ENCODE data around the gene ASCC3.

The ASCC3 gene

DNA sequence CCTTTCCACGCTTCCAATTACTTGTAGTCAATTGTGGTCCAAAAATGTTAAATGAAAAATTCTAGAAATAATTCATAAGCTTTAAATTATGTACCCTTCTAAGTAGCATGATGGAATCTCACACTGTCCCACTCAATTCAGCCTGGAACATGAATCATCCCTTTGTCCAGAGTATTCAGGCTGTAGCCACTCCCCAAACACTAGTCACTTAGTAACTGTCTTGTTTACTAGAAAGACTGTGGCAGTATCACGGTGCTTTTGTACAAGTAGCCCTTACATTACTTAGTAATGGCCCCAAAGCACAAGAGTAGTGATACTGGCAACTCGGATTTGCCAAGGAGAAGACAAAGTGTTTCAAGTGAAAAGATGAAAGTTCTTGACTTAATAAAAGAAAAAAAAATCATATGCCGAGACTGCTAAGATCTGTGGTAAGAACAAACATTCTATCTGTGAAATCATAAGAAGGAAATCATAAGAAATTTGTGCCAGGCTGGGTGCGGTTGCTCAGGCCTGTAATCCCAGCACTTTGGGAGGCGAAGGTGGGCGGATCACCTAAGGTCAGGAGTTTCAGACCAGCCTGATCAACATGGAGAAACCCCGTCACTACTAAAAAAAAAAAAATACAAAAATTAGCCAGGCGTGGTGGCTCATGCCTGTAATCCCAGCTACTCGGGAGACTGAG, 247.9 kb downstream of the ASCC3 start:
- DNase-seq: no peak

DNA sequence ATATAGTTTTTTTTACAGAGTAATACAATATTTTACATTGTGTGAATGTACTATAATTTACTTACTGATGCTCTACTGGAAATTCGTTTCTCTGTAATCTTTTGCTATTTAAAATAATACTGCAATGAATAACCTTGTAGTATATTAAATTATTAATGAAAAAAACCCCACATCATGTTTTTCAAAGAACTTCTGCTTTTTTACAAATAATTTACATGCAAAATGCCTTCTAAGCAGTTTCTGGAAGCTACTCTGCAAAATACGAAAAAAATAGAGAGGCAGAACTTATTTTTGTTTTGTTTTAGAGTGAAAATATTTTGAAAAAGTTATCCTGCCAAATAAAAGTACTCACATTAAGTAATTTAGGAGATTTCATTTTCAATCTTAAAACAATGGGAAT, 250.6 kb downstream of the ASCC3 start:
- DNase-seq: no peak

DNA sequence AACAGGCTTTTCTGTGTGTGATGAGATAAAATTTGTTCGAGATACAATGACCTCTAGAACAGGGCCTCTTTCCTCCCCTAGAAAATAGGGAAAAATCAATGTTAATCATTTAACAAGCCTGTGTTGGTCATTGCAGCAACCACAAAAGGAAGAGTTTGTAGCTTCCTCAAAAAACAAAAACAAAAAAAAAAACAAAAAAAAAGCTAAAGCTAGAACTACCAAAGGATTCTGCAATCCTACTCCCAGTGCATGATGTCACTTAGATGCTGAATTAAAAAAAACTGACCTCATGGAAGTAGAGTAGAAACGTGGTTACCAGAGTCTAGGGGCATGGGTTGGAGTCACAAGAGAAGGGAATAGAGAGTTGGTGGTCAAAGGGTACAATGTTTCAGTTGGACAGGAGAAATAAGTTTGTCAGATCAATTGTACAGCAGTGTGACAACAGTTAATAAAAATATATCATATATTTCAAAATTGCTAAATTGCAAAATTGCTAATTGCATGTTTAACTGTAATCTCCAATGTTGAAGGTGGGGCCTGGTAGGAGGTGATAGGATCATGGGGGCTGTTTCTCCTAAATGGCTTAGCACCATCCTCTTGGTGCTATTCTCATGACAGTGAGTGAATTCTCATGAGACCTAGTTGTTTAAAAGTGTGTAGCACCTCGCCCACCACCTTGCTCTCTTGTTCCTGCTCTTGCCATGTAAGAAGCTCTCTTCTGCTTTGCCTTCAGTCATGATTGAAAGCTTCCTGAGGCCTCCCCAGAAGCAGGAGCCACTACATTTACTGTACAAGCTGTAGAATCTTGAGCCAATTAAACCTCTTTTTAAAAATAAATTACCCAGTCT, 253.0 kb downstream of the ASCC3 start:
- no peak for DNase-seq

DNA sequence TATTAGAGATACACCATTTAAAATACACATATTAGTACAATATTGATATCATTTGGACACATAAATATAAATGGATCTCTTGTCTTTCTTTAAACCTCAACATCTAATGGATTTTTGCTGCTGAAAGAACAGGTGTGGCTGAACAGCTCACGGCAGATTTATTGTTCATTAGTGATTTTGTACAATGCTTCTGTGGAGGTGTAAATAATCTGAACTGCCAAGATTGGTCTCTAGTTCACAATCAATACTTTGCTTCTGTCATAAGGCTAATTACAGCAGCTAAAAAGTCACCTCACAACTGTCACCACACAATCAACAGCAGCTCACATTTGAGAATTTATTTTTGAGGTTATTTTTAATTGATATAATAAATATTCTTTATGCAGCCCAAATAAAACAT, 254.4 kb downstream of the ASCC3 start:
- DNase-seq: no peak

DNA sequence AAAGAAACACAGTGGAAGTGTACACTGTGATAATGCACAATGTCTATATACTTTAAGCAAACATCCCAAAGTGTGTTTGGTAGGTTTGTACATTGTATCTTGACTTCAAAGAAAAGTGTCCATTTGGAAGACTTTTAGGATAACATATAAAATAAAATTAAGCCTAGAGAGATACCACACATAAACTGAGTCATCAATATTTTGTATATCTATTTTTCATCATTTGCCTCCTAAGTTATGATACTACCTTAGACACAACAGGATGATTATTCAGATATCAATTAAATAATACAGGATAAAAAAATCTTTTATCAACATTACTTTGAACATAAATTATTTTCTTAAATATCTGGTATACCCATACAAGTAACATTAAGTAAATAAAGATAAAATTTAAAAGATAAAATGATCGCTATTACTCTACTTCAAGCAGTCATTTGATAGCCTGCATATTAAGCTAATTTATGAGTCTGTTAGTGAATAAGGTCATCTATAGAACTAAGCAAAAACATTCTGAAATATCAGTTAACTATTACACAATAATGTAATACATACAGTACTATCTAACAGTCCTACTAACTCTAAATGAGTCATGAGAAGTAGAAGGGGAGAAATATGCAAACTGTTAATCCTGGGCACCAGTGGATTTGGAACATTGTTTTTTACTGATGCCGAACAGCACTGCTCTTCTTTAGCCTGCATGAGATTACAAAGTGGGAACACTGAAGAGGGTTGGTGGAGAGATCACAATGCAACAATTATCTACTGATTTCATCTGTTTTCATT, 258.0 kb downstream of the ASCC3 start:
- DNase-seq: no peak

DNA sequence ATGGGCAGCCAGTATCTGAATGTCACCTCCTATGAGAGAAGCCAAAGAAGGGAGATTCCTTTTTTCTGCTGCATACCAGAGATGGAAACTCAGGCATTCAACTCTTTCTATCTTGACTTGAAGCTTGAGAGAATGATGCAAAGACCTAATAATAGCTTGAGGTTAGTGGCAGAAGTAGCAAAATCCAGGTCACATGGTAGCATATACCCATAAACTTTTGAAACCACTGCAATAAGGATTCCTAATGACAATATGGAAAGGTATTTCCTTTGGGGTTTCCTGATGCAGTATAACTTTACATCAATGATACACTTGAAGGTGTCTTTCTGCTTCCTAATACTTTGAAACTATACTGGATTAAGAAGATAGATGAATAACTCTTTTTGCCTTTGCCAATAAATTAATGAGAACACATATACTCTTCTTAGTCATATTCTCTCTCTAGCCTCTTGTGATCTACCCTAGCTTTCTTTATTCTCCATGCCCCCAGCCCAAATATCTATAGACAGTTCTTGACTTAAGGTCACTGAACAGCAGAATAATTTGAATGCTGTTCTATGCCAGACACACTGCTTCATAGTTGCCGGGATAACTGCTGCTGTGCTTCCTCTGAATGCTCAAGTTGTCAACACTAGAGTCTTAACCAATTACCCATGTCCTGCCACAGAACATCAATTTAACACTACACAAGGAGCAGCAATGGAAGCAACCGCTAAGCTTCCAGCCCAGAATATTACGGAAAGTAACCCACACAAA, 260.9 kb downstream of the ASCC3 start:
- DNase-seq: no peak

DNA sequence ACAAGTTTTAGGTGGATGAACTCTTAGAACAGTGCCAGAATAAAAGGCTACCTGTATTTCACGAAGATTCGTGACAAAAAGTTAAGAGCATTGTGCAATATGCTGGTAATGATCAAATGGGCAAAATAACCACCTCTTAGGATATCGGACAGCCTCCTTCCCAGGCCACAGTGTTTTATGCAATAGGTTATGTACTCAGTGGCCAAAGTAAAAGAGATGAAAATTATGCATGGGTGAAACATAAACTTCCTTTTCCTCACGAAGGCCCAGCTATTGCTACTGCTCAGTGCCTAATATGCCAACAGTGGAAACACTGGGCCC, 262.8 kb downstream of the ASCC3 start:
- DNase-seq: no peak

DNA sequence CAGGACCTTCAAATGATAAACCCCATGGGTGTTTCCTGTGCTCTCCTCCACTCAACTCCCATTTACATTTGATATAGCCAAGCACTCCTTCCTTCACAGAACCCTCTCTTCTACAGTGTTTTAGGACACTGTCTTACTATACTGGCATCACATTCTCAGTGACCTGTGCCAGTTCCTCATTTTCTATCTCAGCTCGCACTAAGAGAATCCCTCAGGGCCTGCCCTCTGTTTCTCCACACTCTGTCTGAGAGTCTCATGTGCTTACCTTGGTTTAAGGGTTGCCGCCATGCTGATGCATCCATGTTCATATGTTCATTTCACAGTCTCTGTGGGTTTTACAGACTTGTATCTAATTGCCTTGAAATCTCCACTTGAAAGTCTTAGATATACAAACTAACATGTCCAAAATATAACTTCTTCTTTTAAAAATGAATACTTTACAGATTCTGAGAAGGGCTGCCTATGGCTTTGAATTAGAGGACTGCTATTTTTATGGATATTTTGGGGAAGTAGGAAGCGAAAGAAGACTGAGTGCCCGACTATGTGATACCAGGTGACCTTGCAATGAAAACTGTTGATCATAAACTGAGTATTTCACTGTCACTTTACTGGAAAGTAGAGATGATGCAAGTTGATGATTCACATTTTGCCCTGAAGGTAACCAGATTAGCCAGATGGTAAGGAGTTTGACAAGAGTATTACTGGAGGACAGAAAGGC, 263.3 kb downstream of the ASCC3 start:
- DNase-seq: no peak

DNA sequence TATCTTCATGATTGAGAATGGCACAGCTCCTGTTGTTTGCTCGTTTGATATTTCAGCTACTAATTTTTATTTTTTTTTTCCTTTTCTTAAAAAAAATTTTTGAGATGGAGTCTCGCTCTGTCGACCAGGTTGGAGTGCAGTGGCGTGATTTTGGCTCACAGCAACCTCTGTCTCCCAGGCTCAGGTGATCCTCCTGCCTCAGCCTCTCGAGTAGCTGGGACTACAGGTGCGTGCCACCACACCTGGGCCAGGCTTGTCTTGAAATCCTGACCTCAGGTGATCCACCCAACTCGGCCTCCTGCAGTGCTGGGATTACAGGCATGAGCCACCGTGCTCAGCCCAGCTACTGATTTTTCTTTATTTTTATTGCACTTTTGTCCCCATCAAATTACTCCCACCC, 266.2 kb downstream of the ASCC3 start:
- no peak for DNase-seq

DNA sequence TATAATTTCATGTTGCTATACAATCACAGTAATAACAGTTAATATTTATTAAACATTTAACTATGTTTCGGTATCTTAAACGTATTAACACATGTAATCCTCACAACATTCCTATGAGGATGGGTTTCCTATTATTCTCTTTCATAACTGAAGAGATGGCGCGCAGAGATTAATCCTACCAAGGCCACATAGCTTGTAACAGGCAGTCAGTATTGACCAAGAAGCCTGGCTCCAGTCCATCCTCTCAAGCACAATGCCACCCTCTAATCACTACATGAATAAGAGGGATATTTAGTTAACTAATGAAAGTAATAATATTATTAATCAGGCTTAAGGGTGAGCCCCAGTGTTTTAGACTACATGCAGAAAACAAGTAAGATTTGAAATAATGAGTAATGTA, 266.7 kb downstream of the ASCC3 start:
- no peak for DNase-seq

DNA sequence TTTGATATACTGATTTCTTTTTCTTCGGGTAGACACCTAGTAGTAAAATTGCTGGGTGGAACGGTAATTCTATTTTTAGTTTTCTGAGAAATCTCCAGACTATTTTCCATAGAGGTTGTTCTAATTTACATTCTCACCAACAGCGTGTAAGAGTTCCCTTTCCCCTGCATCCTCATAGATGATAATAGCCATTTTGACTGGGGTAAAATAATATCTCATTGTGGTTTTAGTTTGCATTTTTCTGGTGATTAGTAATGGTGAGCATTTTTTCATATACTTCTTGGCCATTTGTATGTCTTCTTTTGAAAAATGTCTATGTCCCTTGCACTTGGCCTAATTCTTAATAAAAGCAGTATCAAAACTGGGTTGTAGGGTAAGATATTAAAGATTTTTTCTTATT, 267.5 kb downstream of the ASCC3 start:
- DNase-seq: no peak

DNA sequence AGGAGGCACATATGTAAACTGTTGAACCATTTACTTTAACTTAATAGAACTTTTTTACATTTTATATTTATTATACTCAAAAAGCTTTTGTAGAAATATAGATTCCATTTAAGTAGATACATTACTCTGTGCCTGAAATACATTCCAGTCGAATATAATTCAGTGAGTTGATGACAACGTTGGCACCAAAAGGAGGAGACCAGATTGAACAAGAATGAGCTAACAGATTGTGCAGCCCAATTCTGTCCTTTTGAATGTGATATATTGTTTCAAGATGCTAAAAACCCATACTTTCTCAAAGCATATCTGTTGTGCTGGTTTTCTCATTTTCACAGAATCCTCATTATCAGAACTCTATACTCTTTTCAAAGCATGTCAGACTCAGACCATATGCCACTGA, 269.0 kb downstream of the ASCC3 start:
- no peak for DNase-seq

DNA sequence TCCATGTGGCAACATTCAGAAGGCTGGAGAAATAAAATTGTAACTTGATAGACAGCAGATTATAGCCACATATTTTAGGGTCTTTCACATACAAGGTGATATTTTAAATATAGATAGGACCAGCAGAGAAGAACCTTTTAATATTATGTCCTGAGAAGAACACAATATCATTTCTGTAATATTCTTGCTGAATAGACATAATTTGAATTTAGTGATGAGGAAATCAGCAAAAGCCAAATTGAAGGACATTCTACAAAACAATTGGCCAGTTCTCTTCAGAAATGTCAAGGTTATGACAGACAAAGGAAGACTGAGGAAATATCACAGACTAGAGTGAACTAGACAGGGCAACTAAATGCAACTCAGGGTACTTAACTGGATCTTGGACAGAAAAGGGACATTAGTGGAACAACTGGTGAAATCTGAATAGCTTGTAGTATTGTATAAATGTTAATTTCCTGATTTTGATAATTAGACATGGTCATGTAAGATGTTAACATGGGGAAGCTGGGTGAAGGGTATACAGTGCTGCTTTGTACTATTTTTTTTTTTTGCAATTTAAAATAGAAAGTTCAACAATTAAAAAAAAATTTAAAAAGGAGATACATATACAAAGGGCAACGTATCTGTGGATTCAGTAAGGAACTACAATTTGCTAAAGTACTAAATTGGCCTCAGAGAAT, 281.9 kb downstream of the ASCC3 start:
- no peak for DNase-seq

DNA sequence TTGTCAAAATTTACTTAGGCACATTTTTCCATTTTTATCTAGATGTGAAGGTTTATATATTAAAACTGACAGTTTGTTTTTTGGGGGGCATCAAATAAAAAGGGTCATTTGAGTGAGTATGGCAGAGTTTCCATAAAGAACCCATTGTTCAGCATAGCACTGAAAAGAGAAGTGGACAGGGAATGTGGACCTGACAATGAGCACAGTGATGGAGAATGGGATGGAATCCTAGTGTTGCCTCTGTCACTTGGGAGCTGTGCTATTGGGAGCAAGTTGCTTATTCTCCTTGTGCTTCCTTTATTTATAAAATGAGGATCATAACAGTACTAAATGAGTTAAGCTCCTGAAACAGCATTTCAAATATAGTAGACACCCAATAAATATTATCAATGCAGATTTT, 285.7 kb downstream of the ASCC3 start:
- DNase-seq: no peak

DNA sequence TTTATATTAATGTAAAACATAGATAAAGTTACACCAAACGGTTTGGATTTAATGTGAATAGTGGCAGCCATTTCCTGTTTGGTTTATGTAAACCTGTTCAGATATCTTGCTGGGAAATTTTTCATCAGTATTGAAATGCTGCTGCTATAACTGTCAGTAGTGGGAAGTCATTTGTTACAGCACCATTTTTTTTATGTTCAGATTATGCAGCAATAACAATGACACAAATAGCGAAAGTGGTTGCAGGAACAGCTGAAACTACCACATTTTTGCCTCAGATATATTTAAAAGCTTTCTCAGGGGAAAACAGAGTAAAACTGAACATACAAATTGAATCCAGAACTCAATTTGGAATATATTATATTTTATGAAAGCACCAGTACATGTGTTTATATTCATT, 287.6 kb downstream of the ASCC3 start:
- DNase-seq: no peak

DNA sequence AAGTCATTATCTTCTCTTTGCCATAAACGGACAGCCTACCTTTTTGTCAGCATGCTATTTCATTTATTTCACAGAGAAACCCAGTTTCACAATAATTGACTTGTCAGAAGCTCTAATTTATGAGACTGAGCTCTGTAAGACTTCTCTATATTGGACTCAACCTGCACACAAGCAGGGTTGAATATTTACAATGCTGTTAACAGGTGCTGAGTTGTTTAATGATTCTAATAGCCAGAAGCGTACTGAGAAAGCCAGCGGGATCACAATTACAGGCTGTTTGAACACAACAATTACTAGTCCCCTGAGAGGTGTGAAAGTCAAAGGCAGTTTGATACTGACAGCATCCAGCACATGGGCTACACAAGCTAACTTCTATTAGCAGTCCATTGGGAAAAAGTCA, 288.2 kb downstream of the ASCC3 start:
- DNase-seq: no peak

DNA sequence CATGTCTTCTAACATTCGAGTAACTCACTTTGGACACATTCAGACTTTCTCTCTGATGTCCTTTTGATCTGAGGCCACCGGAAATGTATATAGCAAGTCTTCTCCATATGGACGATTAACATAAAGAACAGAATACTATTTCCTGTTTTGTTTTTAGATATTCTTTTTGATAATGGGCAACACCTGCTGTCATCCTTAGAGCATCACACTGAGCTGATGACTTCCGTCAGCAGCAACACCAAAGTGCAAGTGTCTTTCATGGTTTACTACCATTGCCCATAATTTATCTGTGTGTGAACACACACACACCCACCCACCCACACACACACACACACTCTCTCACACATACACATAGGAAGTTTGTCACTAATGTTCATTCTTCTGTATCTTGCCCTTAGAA, 303.7 kb downstream of the ASCC3 start:
- no peak for DNase-seq

DNA sequence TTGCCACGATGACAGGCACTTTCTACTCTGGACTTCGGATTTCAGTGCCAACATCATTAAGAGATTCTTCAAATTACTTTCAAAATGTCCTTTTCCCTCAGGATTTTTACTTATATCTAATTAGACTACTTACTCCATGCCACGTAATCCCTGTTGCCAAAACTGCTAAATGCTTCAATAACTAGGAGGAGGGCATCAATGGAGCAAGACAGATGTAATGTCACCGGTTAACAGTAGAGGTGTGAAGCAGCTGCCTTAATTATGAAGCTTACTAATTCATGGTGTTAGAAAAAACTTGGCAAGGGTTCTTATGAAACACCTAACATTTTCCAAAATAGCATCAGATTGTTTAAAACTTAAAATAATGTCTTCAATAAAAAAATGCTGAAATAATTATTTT, 305.2 kb downstream of the ASCC3 start:
- DNase-seq: no peak

DNA sequence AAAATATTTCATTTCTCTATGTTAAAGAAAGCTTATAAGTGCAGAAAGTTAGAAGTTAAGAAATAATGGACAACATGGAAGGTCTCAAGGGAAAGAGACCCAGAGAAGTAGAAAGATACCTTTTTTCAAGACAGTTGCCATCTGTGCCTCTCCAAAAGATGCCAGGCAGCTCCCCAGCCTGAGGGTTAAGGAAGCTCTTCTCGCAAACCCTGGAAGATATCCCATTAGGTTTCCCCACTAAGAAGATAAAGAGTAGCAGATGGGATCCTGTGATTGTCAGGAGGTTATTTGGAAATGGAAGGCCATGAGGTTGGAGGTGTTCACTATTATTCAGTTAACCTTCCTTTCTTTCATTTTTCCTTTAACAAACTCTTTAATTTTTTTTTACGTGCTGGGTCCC, 306.3 kb downstream of the ASCC3 start:
- DNase-seq: no peak

DNA sequence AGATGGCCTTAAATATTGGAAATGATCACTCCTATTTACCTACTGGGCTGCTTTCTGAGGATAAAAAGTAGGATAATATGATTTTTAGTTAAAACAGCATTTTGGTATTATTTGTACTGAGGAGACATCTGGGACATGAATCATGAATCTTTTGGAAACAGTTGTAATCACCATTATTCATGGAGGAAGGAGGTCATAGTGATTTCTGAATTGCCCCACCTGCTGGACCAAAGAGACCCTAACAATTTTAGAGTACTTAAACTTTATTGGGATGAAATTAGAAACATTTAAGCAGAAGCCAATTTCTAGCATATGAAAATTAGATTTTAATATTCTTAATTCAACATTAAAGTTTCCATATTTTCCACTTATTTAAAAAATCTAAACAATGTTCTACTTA, 308.0 kb downstream of the ASCC3 start:
- no peak for DNase-seq

DNA sequence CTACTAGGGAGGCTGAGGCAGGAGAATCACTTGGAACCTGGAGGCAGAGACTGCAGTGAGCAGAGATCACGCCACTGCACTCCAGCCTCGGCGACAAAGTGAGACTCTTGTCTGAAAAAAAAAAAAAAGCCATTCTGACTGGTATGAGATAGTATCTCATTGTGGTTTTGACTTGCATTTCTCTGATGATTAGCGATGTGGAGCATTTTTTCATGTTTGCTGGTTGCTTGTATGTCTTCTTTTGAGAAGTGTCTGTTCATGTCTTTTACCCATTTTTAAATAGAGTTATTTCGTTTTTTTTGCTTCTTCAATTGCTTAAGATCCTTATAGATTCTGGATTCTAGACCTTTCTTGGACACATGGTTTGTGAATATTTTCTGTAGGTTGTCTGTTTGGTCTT, 312.9 kb downstream of the ASCC3 start:
- no peak for DNase-seq

DNA sequence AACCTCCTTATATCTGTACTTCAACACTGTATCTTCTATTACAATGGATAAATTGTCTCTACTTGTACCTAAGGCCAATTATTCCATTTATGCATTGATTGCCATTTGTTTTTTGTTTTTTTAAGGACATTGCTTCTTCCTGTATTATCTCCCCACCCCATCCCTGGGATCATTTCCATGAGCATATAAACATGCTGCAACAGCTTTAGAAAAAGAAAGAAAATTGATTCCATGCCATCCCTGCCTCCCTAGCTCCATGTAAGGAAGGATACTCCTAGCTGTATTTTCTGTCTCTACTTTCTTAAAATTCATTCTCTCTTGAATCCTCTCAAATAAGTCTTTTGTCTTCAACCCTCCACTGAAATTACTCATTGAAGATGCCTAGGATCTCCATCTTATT, 314.6 kb downstream of the ASCC3 start:
- DNase-seq: no peak

Data from left hindlimb (tissue), 1 donor.